ENCODE data around the gene IP6K1. TPM values are rescaled to one million over a fixed set of nuclear protein-coding genes. Genes with fewer than 3 reads are reported as not detected.

The IP6K1 gene
- total and polyA plus RNA-seq, 7 donors: 13.8 to 37.1 (median 29.1) TPM

GRCh38 chr3:49805367-49805782, 19.0 kb upstream of the IP6K1 start:
- intact Hi-C loops (cut with DNase I): no loop called here
- H3K4me3 ChIP-seq: peak overlapping the region in 1 of 4 donors; percentile 10
- peaks cover 0 to 55% (median 38%) of the 10 kb centered on the region in 4 donors for H3K4me1 ChIP-seq
- H3K27ac ChIP-seq: peak overlapping the region; percentile 88 to 95 (median 92)
- WGBS, 2 donors: 46 to 88% methylated on average over 3 of the region's 3 CpGs
- TF ChIP-seq, protein P1, sequence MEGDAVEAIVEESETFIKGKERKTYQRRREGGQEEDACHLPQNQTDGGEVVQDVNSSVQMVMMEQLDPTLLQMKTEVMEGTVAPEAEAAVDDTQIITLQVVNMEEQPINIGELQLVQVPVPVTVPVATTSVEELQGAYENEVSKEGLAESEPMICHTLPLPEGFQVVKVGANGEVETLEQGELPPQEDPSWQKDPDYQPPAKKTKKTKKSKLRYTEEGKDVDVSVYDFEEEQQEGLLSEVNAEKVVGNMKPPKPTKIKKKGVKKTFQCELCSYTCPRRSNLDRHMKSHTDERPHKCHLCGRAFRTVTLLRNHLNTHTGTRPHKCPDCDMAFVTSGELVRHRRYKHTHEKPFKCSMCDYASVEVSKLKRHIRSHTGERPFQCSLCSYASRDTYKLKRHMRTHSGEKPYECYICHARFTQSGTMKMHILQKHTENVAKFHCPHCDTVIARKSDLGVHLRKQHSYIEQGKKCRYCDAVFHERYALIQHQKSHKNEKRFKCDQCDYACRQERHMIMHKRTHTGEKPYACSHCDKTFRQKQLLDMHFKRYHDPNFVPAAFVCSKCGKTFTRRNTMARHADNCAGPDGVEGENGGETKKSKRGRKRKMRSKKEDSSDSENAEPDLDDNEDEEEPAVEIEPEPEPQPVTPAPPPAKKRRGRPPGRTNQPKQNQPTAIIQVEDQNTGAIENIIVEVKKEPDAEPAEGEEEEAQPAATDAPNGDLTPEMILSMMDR (IDR thresholded peaks at IDR 0.05): no peak
- TF ChIP-seq EP300 (IDR thresholded peaks at IDR 0.05) (no peak), POLR2A (IDR thresholded peaks at IDR 0.05) (no peak), POLR2AphosphoS5 (IDR thresholded peaks at IDR 0.05) (peak; percentile 55 to 77 (median 62))
- peak; percentile 94 for DNase-seq
- no peaks in the 10 kb centered on the region for H3K27me3 ChIP-seq
- peaks cover 3 to 18% (median 10%) of the 10 kb centered on the region in 4 donors for H3K36me3 ChIP-seq
- H3K9me3 ChIP-seq: no peaks in the 10 kb centered on the region

GRCh38 chr3:49804141-49805041, 18.0 kb upstream of the IP6K1 start:
- Histone ChIP-seq H3K27me3 (no peaks in the 10 kb centered on the region), H3K36me3 (peaks cover under 1 to 8% (median 4%) of the 10 kb centered on the region in 4 donors), H3K27ac (peak overlapping the region; percentile 88 to 95 (median 92)), H3K4me1 (peaks cover 0 to 55% (median 38%) of the 10 kb centered on the region in 4 donors), H3K9me3 (no peaks in the 10 kb centered on the region), H3K4me3 (peak overlapping the region; percentile 57 to 86 (median 70))
- WGBS, 2 donors: 55 to 82% methylated on average over 26 of the region's 26 CpGs
- DNase-seq: no peak
- intact Hi-C loops (cut with DNase I): no loop called here
- TF ChIP-seq POLR2A (IDR thresholded peaks at IDR 0.05) (no peak), POLR2AphosphoS5 (IDR thresholded peaks at IDR 0.05) (no peak), EP300 (IDR thresholded peaks at IDR 0.05) (no peak)
- TF ChIP-seq, protein P1 (IDR thresholded peaks at IDR 0.05): no peak

- WGBS, 2 donors: 2% methylated on average over 41 of the region's 41 CpGs
- DNase-seq: peak; percentile 73
Measured at GRCh38 chr3:49803465-49804140, 17.3 kb upstream of the IP6K1 start.

GRCh38 chr3:49802719-49803464, 16.6 kb upstream of the IP6K1 start, which contains the start of gene INKA1:
INKA1 (plus strand) TSS chr3:49803261; CDS start chr3:49803393, 132 bp downstream.
- 0% methylated on average over 71 of the region's 71 CpGs for WGBS, 2 donors
- Histone ChIP-seq H3K27me3 (no peaks in the 10 kb centered on the region), H3K4me1 (peaks cover 0 to 50% (median 38%) of the 10 kb centered on the region in 4 donors), H3K4me3 (peak within 1 kb of the TSS; percentile 57 to 86 (median 70)), H3K27ac (peak within 1 kb of the TSS; percentile 88 to 95 (median 92)), H3K36me3 (no peaks in the 10 kb centered on the region), H3K9me3 (no peaks in the 10 kb centered on the region)
- DNase-seq: peak; percentile 95
- intact Hi-C loops (cut with DNase I): loop anchor here (1.0 kb wide), 2 partner anchors 36 to 103 kb away; no protein-coding TSS in a partner anchor
- TF ChIP-seq, protein P1 (IDR thresholded peaks at IDR 0.05): peak in 3 of 4 experiments; percentile 87 to 91 (median 88)
- peak; percentile 41 to 79 (median 66) for TF ChIP-seq POLR2AphosphoS5 (IDR thresholded peaks at IDR 0.05)
- no peak for TF ChIP-seq POLR2A (IDR thresholded peaks at IDR 0.05)

More at GRCh38 chr3:49803465-49804140, 17.3 kb upstream of the IP6K1 start:
- H3K27ac ChIP-seq: peak overlapping the region; percentile 88 to 95 (median 92)
- H3K36me3 ChIP-seq: peaks cover 0 to under 1% (median 0%) of the 10 kb centered on the region in 4 donors
- H3K9me3 ChIP-seq: no peaks in the 10 kb centered on the region
- TF ChIP-seq, protein P1 (IDR thresholded peaks at IDR 0.05): no peak
- TF ChIP-seq EP300 (IDR thresholded peaks at IDR 0.05): no peak
- TF ChIP-seq POLR2A (IDR thresholded peaks at IDR 0.05): no peak
- TF ChIP-seq POLR2AphosphoS5 (IDR thresholded peaks at IDR 0.05): no peak
- intact Hi-C loops (cut with DNase I): no loop called here
- no peaks in the 10 kb centered on the region for H3K27me3 ChIP-seq
- peak overlapping the region; percentile 57 to 86 (median 70) for H3K4me3 ChIP-seq
- peaks cover 0 to 55% (median 38%) of the 10 kb centered on the region in 4 donors for H3K4me1 ChIP-seq

All from sigmoid colon (tissue), 7 donors.